PC-3 (cell line): Measurements from ENCODE around the gene DDX42.

Experiments
- EZH2 ChIP-seq: fragments of 300-600 bp; sonication (generic); IDR thresholded peaks from one replicate; pipeline ENCODE4 v1.6.1; 2017; ENCODE audit warnings: antibody characterized with exemption, mild to moderate bottlenecking, low read length; ENCODE audit not compliant: unreplicated experiment
- EZH2phosphoT487 ChIP-seq: fragments of 300-600 bp; sonication (generic); IDR thresholded peaks from 2 replicates; pipeline ENCODE4 v1.6.1; 2018; ENCODE audit warnings: mild to moderate bottlenecking, antibody characterized with exemption, low read length, borderline replicate concordance

DNA sequence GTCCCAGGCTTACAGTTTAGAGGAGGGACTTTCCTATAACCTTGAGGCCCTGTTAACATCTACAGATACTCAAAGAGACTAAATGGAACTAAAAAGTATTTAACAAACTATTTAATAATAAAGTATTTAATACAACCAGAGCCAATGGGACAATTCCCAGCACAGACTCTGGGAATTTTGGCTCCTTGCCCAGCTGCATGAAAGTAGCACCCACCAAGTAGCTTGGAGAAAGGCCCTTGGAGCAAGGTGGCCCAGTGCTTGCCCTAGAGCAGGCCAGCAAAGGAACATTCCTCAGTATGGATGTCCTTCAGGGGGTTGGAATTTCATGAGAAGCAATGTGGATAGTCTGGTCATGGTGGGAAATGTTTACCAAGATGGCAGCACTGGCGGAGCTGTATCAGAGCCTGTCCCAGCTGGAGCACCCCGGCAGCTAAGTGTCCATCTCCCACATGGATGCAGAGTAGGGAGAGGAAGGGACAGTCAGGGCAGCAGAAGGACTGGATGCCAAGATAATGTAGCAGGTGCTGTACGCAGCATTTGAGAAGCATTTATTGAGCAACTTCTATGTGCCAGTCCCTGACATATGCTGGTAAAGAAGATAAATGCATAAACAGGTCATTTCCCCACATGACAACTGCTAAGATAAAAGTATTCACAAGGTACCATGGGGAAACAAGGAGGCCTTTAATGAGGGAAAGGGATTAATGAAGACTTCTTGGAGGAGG lies 73.7 kb downstream of the DDX42 start:
- no peak for TF ChIP-seq EZH2
- no peak for TF ChIP-seq EZH2phosphoT487
